ENCODE measurements around the gene VAV2.
A peak's percentile ranks its signal among the peaks of the same experiment; 100 is the strongest.

VAV2 gene

GRCh38 chr9:133780962-133781827 lies 210.9 kb downstream of the VAV2 start:
- no peaks in the 10 kb centered on the region for H3K27me3 ChIP-seq (ENCODE audit: control insufficient read depth in 3 of 3, insufficient read depth in 3 of 3, low read depth in 1 of 3, low read length in 3 of 3)
- H3K18ac ChIP-seq (ENCODE audit: low read length), result peak overlapping the region; percentile 30
- peak overlapping the region; percentile 52 for H3K9ac ChIP-seq (ENCODE audit: low read depth, low read length, poor library complexity)
- no peak overlapping the region for H2BK15ac ChIP-seq (ENCODE audit: low read length)
- no peak overlapping the region for H3K4me2 ChIP-seq (ENCODE audit: insufficient read depth, low read length, poor library complexity, severe bottlenecking)
- peak overlapping the region; percentile 73 for H4K8ac ChIP-seq (ENCODE audit: low read depth, low read length)
- no peak overlapping the region for H2AFZ ChIP-seq (ENCODE audit: low read length)
- H3K4me1 ChIP-seq (ENCODE audit: control insufficient read depth in 2 of 2, insufficient read depth in 1 of 2, low read depth in 1 of 2, low read length in 2 of 2), result peaks cover 3 to 5% of the 10 kb centered on the region in 2 donors
- H3K79me1 ChIP-seq (ENCODE audit: low read depth, low read length), result no peaks in the 10 kb centered on the region
- no peak overlapping the region for H3K14ac ChIP-seq (ENCODE audit: low read length)
- peak overlapping the region; percentile 53 for H2AK5ac ChIP-seq (ENCODE audit: low read depth, low read length)
- peaks cover 0 to 4% of the 10 kb centered on the region in 2 donors for H3K9me3 ChIP-seq (replicated peaks in 1 of 2; ENCODE audit: control insufficient read depth in 2 of 2, insufficient read depth in 1 of 2, low read depth in 1 of 2, low read length in 2 of 2)
- H2BK12ac ChIP-seq (ENCODE audit: low read length), result no peak overlapping the region
- H3K4ac ChIP-seq (ENCODE audit: low read length), result no peak overlapping the region
- H3K4me3 ChIP-seq (ENCODE audit: low read length in 2 of 2), result no peak overlapping the region
- peaks cover 31 to 91% of the 10 kb centered on the region in 2 donors for H3K36me3 ChIP-seq (replicated peaks in 1 of 2; ENCODE audit: control insufficient read depth in 2 of 2, insufficient read depth in 2 of 2, low read length in 2 of 2)
- no peak overlapping the region for H2BK120ac ChIP-seq (ENCODE audit: low read depth, low read length)
- WGBS, 2 donors (ENCODE audit: extremely low coverage in 2 of 2, insufficient read length in 2 of 2, insufficient replicate concordance in 1 of 2), result no CpG with 5 or more reads among the region's 15 CpGs
- H2BK5ac ChIP-seq (ENCODE audit: low read length), result no peak overlapping the region
- peak overlapping the region; percentile 90 for H3K23ac ChIP-seq (ENCODE audit: low read depth, low read length, poor library complexity)
- DNase-seq (ENCODE audit: low spot score), result no peak
- no peak overlapping the region for H4K91ac ChIP-seq (ENCODE audit: low read depth, low read length, poor library complexity)
- no peak overlapping the region for H3K27ac ChIP-seq (replicated peaks; ENCODE audit: low read length)

GRCh38 chr9:133780404-133780945 lies 211.6 kb downstream of the VAV2 start:
- no peak overlapping the region for H3K4me2 ChIP-seq (ENCODE audit: insufficient read depth, low read length, poor library complexity, severe bottlenecking)
- H3K36me3 ChIP-seq (replicated peaks in 1 of 2; ENCODE audit: control insufficient read depth in 2 of 2, insufficient read depth in 2 of 2, low read length in 2 of 2), result peaks cover 27 to 91% of the 10 kb centered on the region in 2 donors
- no peak overlapping the region for H3K14ac ChIP-seq (ENCODE audit: low read length)
- no peak overlapping the region for H3K4ac ChIP-seq (ENCODE audit: low read length)
- H2BK12ac ChIP-seq (ENCODE audit: low read length), result no peak overlapping the region
- no peak overlapping the region for H2BK120ac ChIP-seq (ENCODE audit: low read depth, low read length)
- H3K9me3 ChIP-seq (replicated peaks in 1 of 2; ENCODE audit: control insufficient read depth in 2 of 2, insufficient read depth in 1 of 2, low read depth in 1 of 2, low read length in 2 of 2), result peaks cover 0 to 4% of the 10 kb centered on the region in 2 donors
- no peak overlapping the region for H2AFZ ChIP-seq (ENCODE audit: low read length)
- H3K23ac ChIP-seq (ENCODE audit: low read depth, low read length, poor library complexity), result no peak overlapping the region
- no peak overlapping the region for H2BK15ac ChIP-seq (ENCODE audit: low read length)
- no peaks in the 10 kb centered on the region for H3K79me1 ChIP-seq (ENCODE audit: low read depth, low read length)
- no peak overlapping the region for H3K27ac ChIP-seq (replicated peaks; ENCODE audit: low read length)
- no peak for DNase-seq (ENCODE audit: low spot score)
- no peak overlapping the region for H4K8ac ChIP-seq (ENCODE audit: low read depth, low read length)
- no peaks in the 10 kb centered on the region for H3K27me3 ChIP-seq (ENCODE audit: control insufficient read depth in 3 of 3, insufficient read depth in 3 of 3, low read depth in 1 of 3, low read length in 3 of 3)
- H2BK5ac ChIP-seq (ENCODE audit: low read length), result no peak overlapping the region
- H3K18ac ChIP-seq (ENCODE audit: low read length), result no peak overlapping the region
- H4K91ac ChIP-seq (ENCODE audit: low read depth, low read length, poor library complexity), result no peak overlapping the region
- peaks cover 3 to 5% of the 10 kb centered on the region in 2 donors for H3K4me1 ChIP-seq (ENCODE audit: control insufficient read depth in 2 of 2, insufficient read depth in 1 of 2, low read depth in 1 of 2, low read length in 2 of 2)
- H3K4me3 ChIP-seq (ENCODE audit: low read length in 2 of 2), result no peak overlapping the region
- no CpG with 5 or more reads among the region's 15 CpGs for WGBS, 2 donors (ENCODE audit: extremely low coverage in 2 of 2, insufficient read length in 2 of 2, insufficient replicate concordance in 1 of 2)
- no peak overlapping the region for H2AK5ac ChIP-seq (ENCODE audit: low read depth, low read length)
- peak overlapping the region; percentile 50 for H3K9ac ChIP-seq (ENCODE audit: low read depth, low read length, poor library complexity)

- Histone ChIP-seq H3K9me3 (replicated peaks in 1 of 2; ENCODE audit: control insufficient read depth in 2 of 2, insufficient read depth in 1 of 2, low read depth in 1 of 2, low read length in 2 of 2) (peaks cover 0 to 4% of the 10 kb centered on the region in 2 donors), H4K8ac (ENCODE audit: low read depth, low read length) (no peak overlapping the region), H3K36me3 (replicated peaks in 1 of 2; ENCODE audit: control insufficient read depth in 2 of 2, insufficient read depth in 2 of 2, low read length in 2 of 2) (peaks cover 30 to 91% of the 10 kb centered on the region in 2 donors), H3K79me1 (ENCODE audit: low read depth, low read length) (no peaks in the 10 kb centered on the region), H4K91ac (ENCODE audit: low read depth, low read length, poor library complexity) (no peak overlapping the region), H3K4me3 (ENCODE audit: low read length in 2 of 2) (peak overlapping the region in 1 of 2 donors; percentile 13), H2BK15ac (ENCODE audit: low read length) (no peak overlapping the region), H2BK12ac (ENCODE audit: low read length) (peak overlapping the region; percentile 63), H2AK5ac (ENCODE audit: low read depth, low read length) (no peak overlapping the region), H3K27ac (replicated peaks; ENCODE audit: low read length) (no peak overlapping the region), H2BK5ac (ENCODE audit: low read length) (no peak overlapping the region), H3K18ac (ENCODE audit: low read length) (no peak overlapping the region), H3K4me2 (ENCODE audit: insufficient read depth, low read length, poor library complexity, severe bottlenecking) (no peak overlapping the region), H3K4me1 (ENCODE audit: control insufficient read depth in 2 of 2, insufficient read depth in 1 of 2, low read depth in 1 of 2, low read length in 2 of 2) (peaks cover 3 to 5% of the 10 kb centered on the region in 2 donors), H3K4ac (ENCODE audit: low read length) (no peak overlapping the region), H3K23ac (ENCODE audit: low read depth, low read length, poor library complexity) (no peak overlapping the region), H3K9ac (ENCODE audit: low read depth, low read length, poor library complexity) (no peak overlapping the region), H2BK120ac (ENCODE audit: low read depth, low read length) (no peak overlapping the region), H3K27me3 (ENCODE audit: control insufficient read depth in 3 of 3, insufficient read depth in 3 of 3, low read depth in 1 of 3, low read length in 3 of 3) (no peaks in the 10 kb centered on the region), H3K14ac (ENCODE audit: low read length) (no peak overlapping the region), H2AFZ (ENCODE audit: low read length) (no peak overlapping the region)
- DNase-seq (ENCODE audit: low spot score), result no peak
- WGBS, 2 donors (ENCODE audit: extremely low coverage in 2 of 2, insufficient read length in 2 of 2, insufficient replicate concordance in 1 of 2), result no CpG with 5 or more reads among the region's 19 CpGs
These were observed 212.4 kb downstream of the VAV2 start for GRCh38 chr9:133779516-133780403.

Data from neuronal stem cell (in vitro differentiated cells).